Vagina (tissue), 2 donors: ENCODE data around the gene ANO2. TPM values are rescaled to one million over a fixed set of nuclear protein-coding genes. Genes with fewer than 3 reads are reported as not detected.
A peak's percentile ranks its signal among the peaks of the same experiment; 100 is the strongest.

Source experiments
- DNase-seq, 2 donors: peaks; one replicate each; pipeline ENCODE4 v3.0.0-alpha.2; 2017; ENCODE audit errors: extremely low spot score in 2 of 2
- H3K27ac ChIP-seq: fragments of 200-600 bp; sonication (generic); one replicate; pipeline ENCODE4 v1.5.1; 2019
- H3K27me3 ChIP-seq: fragments of 200-600 bp; sonication (generic); one replicate; pipeline ENCODE4 v1.5.1; 2019
- H3K36me3 ChIP-seq, 2 donors: fragments of 200-600 bp; sonication (generic); one replicate each; pipeline ENCODE4 v1.5.1; 2017 to 2019
- H3K4me1 ChIP-seq: fragments of 200-600 bp; sonication (generic); one replicate; pipeline ENCODE4 v1.5.1; 2019
- H3K4me3 ChIP-seq, 2 donors: fragments of 200-600 bp; sonication (generic); 1 replicate in 1 of 2; 2 replicates in 1 of 2; pipeline ENCODE4 v1.5.1; 2016 to 2019
- H3K9me3 ChIP-seq: fragments of 200-600 bp; sonication (generic); one replicate; pipeline ENCODE4 v1.5.1; 2019
- POLR2A ChIP-seq, 2 donors: fragments of 450-650 bp; IDR thresholded peaks; one replicate each; pipeline ENCODE4 v1.6.1; 2017; ENCODE audit warnings: antibody characterized with exemption in 2 of 2, mild to moderate bottlenecking in 2 of 2, moderate library complexity in 2 of 2
- POLR2AphosphoS5 ChIP-seq, 2 donors: sonication (generic); formaldehyde crosslinking; IDR thresholded peaks; one replicate each; pipeline ENCODE4 v1.9.0; 2017; ENCODE audit warnings: antibody characterized with exemption in 2 of 2, mild to moderate bottlenecking in 2 of 2, low read depth in 1 of 2; ENCODE audit not compliant: insufficient read depth in 1 of 2
- intact Hi-C: fragments of 100-400 bp; cut with DNase I; formaldehyde crosslinking; loops from one replicate; pipeline ENCODE4 v1.15.1; 2023
- total RNA-seq: library from RNA; depleted of rRNA; stranded (reverse); fragments of >200 nt; gene quantifications from one replicate; pipeline ENCODE4 v1.2.3, GENCODE V29; 2016
- TF ChIP-seq, protein P1 (sequence below), 3 experiments: fragments of 450-650 bp in 2 of 3; fragments of 200-600 bp in 1 of 3; sonication (generic) in 1 of 3; IDR thresholded peaks; one replicate each; pipeline ENCODE4 v1.5.1; 2017 to 2019; ENCODE audit warnings: antibody characterized with exemption in 3 of 3, mild to moderate bottlenecking in 2 of 3, moderate library complexity in 2 of 3

ANO2 gene
- total RNA-seq, 1 donor from 2014 or later = 18.7 TPM

DNA sequence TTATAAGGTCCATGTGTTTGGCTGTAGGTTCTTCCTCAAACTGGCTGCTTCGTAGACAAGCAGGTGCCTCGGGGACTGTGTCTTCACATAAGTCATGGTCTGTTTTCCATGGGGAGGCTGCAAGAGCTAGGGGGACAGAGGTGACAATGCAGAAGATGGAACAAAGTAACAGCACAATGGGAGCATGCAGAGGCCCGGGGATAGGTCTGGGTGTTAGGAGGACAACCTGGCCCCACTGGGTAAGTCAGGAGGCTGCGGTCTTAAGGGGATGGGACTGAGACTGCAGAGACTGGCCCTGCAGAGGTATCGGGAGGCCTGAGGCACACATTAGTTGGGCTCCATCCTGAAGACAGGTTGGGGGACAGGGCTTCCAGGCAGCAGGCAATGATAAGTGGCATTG, 424.2 kb downstream of the ANO2 start:
- H3K27me3 ChIP-seq = no peaks in the 10 kb centered on the region
- H3K4me3 ChIP-seq = no peak overlapping the region
- TF ChIP-seq, protein P1, sequence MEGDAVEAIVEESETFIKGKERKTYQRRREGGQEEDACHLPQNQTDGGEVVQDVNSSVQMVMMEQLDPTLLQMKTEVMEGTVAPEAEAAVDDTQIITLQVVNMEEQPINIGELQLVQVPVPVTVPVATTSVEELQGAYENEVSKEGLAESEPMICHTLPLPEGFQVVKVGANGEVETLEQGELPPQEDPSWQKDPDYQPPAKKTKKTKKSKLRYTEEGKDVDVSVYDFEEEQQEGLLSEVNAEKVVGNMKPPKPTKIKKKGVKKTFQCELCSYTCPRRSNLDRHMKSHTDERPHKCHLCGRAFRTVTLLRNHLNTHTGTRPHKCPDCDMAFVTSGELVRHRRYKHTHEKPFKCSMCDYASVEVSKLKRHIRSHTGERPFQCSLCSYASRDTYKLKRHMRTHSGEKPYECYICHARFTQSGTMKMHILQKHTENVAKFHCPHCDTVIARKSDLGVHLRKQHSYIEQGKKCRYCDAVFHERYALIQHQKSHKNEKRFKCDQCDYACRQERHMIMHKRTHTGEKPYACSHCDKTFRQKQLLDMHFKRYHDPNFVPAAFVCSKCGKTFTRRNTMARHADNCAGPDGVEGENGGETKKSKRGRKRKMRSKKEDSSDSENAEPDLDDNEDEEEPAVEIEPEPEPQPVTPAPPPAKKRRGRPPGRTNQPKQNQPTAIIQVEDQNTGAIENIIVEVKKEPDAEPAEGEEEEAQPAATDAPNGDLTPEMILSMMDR (IDR thresholded peaks at IDR 0.05) = no peak
- TF ChIP-seq POLR2A (IDR thresholded peaks at IDR 0.05) = no peak
- TF ChIP-seq POLR2AphosphoS5 (IDR thresholded peaks at IDR 0.05; ENCODE audit: insufficient read depth in 1 of 2, low read depth in 1 of 2) = no peak
- no peaks in the 10 kb centered on the region for H3K4me1 ChIP-seq
- no peaks in the 10 kb centered on the region for H3K9me3 ChIP-seq
- H3K36me3 ChIP-seq = no peaks in the 10 kb centered on the region
- DNase-seq = peak; percentile 67 to 82
- intact Hi-C loops = no loop called here
- H3K27ac ChIP-seq = no peak overlapping the region

DNA sequence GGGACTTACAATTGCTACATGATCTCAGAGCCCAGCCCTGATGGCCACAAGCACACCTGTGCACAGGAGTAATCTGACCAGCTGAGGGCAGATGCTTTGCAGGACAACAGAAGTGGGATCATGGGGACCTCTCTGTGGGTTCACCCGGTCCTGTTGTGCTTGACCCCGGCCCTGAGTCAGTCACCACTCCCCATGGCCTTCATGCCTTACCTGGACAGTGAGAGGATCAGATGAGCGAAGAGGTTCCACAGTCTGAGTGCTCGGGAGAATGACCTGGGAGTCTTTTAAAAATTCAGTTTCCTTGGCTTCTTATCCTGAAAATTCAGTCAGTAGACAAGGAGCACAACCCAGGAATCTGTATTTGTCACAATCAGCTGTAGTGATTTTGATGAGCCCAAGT, 425.0 kb downstream of the ANO2 start:
- Histone ChIP-seq H3K36me3 (no peaks in the 10 kb centered on the region), H3K27ac (no peak overlapping the region), H3K4me3 (no peak overlapping the region), H3K27me3 (no peaks in the 10 kb centered on the region), H3K4me1 (no peaks in the 10 kb centered on the region), H3K9me3 (no peaks in the 10 kb centered on the region)
- intact Hi-C loops = no loop called here
- DNase-seq = peak in 1 of 2 donors; percentile 78
- no peak for TF ChIP-seq POLR2AphosphoS5 (IDR thresholded peaks at IDR 0.05; ENCODE audit: insufficient read depth in 1 of 2, low read depth in 1 of 2)
- TF ChIP-seq, protein P1 (IDR thresholded peaks at IDR 0.05) = no peak
- no peak for TF ChIP-seq POLR2A (IDR thresholded peaks at IDR 0.05)

DNA sequence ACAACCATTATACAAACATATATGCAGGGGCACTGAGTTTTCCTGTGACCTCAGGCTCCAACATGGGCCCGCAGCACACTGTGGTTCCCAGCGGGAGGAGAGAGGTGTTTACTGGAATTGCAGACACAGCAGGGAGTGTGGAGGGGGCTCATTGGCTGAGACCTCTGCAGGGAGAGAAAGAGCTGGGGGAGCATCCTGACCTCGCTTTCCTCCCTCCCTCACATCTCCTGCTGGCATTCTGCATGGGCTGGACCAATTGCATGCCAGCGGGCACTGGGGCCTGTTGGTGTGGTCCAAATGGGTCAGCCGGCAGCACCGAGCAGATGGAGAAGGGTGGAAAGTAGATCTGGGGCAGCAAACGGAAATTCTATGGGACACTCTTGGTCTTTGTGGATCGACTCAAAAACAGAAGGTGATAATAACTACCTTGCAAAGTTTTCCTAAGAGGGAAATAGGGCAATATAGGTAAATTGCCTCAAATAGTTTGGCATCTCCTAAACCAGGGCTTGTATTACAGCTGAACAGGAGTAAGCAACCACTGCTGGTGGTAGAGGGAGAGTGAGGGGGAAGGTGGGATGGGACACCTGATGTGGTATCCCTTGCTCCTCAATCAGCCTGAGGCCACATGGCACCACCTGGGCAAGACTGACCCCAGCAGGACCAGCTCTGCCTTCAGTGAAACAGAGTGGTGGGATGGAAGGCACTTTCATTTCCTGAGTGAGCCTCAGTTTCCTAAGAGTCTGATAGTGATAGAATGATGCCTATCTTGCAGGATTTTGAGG, 426.3 kb downstream of the ANO2 start:
- Histone ChIP-seq H3K27me3 (no peaks in the 10 kb centered on the region), H3K4me3 (no peak overlapping the region), H3K4me1 (no peaks in the 10 kb centered on the region), H3K9me3 (no peaks in the 10 kb centered on the region), H3K27ac (no peak overlapping the region), H3K36me3 (no peaks in the 10 kb centered on the region)
- peak in 1 of 2 donors; percentile 75 for DNase-seq
- intact Hi-C loops = no loop called here
- TF ChIP-seq, protein P1 (IDR thresholded peaks at IDR 0.05) = no peak
- TF ChIP-seq POLR2AphosphoS5 (IDR thresholded peaks at IDR 0.05; ENCODE audit: insufficient read depth in 1 of 2, low read depth in 1 of 2) (no peak), POLR2A (IDR thresholded peaks at IDR 0.05) (no peak)

DNA sequence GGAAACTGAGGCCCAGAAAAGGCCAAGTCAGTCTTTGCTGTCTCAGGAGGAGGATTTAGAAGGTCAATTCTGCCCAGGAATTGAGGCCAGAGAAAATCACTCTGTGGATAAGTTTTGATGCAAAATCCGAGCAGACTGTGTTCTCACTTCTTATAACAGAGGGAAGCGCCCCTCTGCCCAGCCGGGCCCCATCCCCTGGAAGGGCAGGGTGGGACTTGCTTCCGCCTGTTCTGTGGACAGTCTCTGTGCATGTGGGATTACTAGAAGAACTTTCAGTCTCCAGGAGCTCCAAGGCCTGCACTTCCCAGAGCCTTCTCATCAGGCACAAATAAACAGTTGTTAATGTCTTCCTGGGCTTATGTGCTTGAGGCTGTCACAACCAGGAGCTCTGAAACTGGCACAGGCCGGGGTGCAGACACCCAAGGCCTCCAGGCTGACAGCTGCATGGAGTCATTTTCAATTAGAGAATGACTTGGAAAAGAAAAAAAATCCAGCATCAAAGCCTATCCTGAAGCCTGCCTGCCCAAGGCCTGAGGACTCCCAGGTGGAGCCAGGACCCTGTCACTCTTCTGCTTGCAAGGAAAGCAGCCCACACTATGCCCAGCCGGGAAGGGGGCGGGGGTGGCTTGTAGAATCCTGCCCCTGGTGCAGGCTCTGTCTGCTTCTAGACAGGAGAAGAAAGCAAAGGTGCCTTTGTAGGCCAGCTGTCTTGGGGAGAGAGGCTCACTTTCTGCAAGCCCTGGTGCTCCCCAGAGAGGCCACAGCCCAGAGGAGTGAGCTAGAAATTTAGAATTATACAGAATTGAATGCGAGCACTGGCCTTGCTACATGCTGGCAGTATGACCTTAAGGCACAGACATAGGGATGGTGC, 428.5 kb downstream of the ANO2 start:
- no peak overlapping the region for H3K4me3 ChIP-seq
- TF ChIP-seq, protein P1 (IDR thresholded peaks at IDR 0.05) = no peak
- TF ChIP-seq POLR2A (IDR thresholded peaks at IDR 0.05) (no peak), POLR2AphosphoS5 (IDR thresholded peaks at IDR 0.05; ENCODE audit: insufficient read depth in 1 of 2, low read depth in 1 of 2) (no peak)
- intact Hi-C loops = no loop called here
- H3K4me1 ChIP-seq = peaks cover 8% of the 10 kb centered on the region
- DNase-seq = peak; percentile 58 to 72
- no peaks in the 10 kb centered on the region for H3K36me3 ChIP-seq
- no peaks in the 10 kb centered on the region for H3K27me3 ChIP-seq
- no peak overlapping the region for H3K27ac ChIP-seq
- H3K9me3 ChIP-seq = no peaks in the 10 kb centered on the region
